ENCODE results near the gene ARFRP1. TPM values are rescaled to one million over a fixed set of nuclear protein-coding genes. Genes with fewer than 3 reads are reported as not detected.
A peak's percentile ranks its signal among the peaks of the same experiment; 100 is the strongest.

ARFRP1 gene
- total RNA-seq, 2 experiments from 2014 or later = 41.7 to 44.2 TPM

DNA sequence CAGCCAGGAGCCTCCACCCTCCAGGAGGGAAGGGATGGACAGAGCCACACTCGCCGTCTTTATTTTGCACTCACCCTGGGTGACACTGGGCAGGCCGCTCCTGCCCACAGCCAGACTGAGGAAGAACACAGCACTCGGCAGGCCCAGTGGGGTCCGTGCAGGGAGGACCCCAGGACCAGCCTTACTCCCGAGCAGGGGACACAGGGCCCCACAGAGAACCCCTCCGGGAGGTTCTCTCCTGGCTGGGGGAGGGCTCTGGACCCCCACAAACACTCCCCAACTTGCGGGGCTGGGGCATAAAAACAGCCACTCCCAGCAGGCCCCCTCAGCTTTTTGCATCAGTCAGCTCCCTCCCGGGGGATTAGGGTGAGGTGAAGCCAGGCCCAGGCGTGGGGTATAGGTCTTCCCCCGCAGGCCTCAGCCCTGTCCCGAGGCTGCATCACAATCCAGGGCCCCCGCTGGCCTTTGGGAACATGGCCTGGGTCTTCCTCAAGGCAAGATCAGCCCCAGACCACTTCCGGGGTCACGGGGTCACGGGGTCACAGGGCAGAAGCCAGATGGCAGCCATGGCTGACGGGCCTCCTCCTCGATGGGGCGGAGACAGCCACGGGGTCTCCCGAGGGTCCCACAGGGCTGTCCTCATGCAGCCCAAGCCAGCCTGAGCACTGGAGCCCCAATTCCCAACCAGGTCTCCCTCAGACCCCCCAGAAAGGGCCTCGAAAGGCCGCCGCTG is 8.1 kb downstream of the ARFRP1 start:
- ChIA-PET POLR2A (interaction anchor here (0.7 to 2.7 kb wide), 7 partner anchors 8 to 281 kb away, joined by 3 to 16 read pairs (median 4); partner anchors contain the start of genes ARFRP1, LIME1, PRPF6 and ZGPAT), CTCF (interaction anchor here (1.2 kb wide), 1 partner anchor 165 kb away, joined by 3 read pairs; no protein-coding TSS in a partner anchor)
- intact Hi-C loops (cut with micrococcal nuclease) = loop anchor here (10.0 kb wide), 1 partner anchor 165 kb away; the partner anchor contains the start of genes ABHD16B and TPD52L2
- H3K36me3 Mint-ChIP-seq (ENCODE audit: low read depth) = peaks cover 2% of the 10 kb centered on the region
- no peaks in the 10 kb centered on the region for H3K9me3 Mint-ChIP-seq
- TF ChIP-seq, protein P1, sequence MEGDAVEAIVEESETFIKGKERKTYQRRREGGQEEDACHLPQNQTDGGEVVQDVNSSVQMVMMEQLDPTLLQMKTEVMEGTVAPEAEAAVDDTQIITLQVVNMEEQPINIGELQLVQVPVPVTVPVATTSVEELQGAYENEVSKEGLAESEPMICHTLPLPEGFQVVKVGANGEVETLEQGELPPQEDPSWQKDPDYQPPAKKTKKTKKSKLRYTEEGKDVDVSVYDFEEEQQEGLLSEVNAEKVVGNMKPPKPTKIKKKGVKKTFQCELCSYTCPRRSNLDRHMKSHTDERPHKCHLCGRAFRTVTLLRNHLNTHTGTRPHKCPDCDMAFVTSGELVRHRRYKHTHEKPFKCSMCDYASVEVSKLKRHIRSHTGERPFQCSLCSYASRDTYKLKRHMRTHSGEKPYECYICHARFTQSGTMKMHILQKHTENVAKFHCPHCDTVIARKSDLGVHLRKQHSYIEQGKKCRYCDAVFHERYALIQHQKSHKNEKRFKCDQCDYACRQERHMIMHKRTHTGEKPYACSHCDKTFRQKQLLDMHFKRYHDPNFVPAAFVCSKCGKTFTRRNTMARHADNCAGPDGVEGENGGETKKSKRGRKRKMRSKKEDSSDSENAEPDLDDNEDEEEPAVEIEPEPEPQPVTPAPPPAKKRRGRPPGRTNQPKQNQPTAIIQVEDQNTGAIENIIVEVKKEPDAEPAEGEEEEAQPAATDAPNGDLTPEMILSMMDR (IDR thresholded peaks at IDR 0.05) = no peak
- no peak for ATAC-seq
- DNase-seq = no peak
- H3K4me3 Mint-ChIP-seq = no peak overlapping the region
- H3K27ac Mint-ChIP-seq = peak overlapping the region; percentile 67
- H3K4me1 Mint-ChIP-seq (ENCODE audit: low read depth) = peaks cover 23% of the 10 kb centered on the region
- no peaks in the 10 kb centered on the region for H3K27me3 Mint-ChIP-seq

DNA sequence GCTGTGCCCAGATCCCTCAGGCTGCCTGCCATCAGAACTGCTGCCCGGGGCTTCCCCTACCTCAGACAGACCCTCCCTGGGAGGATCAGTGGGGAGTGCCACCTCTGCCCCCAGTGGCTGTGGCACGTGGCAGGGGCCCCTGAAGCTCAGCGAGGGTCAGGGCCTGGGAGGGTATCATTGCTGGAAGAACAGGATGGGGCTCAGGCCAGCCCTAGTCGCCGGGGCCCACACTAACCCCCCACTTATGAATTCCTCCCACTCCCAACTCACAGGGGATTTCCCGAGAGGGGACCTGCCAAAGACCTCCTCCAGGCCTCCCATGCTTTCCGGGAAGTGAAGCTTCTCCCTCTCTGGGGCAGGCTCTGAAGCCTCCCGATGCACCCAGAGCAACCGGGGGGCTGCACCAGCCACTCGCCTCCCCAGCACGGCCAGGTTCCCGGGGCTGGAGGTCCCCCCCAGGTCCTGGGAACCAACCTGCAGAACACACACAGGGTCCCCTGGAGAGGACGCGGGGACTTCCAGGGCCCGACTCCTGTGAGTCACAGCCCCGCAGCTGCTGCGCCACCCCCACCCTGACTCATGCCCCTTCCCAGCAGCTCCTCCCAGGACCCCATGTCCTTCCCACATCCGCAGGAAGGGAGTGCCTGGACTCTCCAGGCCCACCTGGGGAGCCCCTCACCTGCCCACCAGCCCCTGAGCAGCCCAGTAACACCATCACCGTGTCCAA is 8.9 kb downstream of the ARFRP1 start:
- ChIA-PET CTCF (interaction anchor here (1.0 to 1.2 kb wide), 2 partner anchors 8 to 166 kb away, joined by 3 to 4 read pairs; no protein-coding TSS in a partner anchor), POLR2A (interaction anchor here (0.7 to 2.7 kb wide), 8 partner anchors 9 to 282 kb away, joined by 3 to 16 read pairs (median 4); partner anchors contain the start of genes ARFRP1, LIME1, PRPF6 and ZGPAT)
- ATAC-seq = peak; percentile 55
- peak overlapping the region; percentile 67 for H3K27ac Mint-ChIP-seq
- no peaks in the 10 kb centered on the region for H3K9me3 Mint-ChIP-seq
- peaks cover 23% of the 10 kb centered on the region for H3K4me1 Mint-ChIP-seq (ENCODE audit: low read depth)
- intact Hi-C loops (cut with micrococcal nuclease) = no loop called here
- TF ChIP-seq, protein P1 (IDR thresholded peaks at IDR 0.05) = no peak
- H3K27me3 Mint-ChIP-seq = no peaks in the 10 kb centered on the region
- H3K36me3 Mint-ChIP-seq (ENCODE audit: low read depth) = peaks cover 7% of the 10 kb centered on the region
- DNase-seq = peak; percentile 72
- H3K4me3 Mint-ChIP-seq = no peak overlapping the region

DNA sequence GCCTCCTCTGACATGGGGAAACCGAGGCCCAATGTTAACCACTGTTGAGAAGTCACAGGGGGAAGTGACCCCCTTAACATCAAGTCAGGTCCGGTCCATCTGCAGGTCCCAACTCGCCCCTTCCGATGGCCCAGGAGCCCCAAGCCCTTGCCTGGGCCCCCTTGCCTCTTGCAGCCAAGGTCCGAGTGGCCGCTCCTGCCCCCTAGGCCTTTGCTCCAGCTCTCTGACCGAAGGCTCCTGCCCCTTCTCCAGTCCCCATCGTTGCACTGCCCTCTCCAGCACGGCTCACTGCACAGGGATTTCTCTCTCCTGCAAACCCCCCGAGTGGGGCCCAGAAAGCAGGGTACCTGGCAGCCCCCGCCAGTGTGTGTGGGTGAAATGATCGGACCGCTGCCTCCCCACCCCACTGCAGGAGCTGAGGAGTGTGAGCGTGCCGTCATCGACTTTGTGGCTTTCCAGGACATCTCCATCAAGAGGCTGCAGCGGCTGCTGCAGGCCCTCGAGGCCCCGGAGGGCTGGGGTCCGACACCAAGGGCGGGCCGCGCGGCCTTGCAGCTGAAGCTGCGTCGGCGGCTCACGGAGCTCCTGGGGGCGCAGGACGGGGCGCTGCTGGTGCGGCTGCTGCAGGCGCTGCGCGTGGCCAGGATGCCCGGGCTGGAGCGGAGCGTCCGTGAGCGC is 9.8 kb downstream of the ARFRP1 start:
- ATAC-seq = no peak
- intact Hi-C loops (cut with micrococcal nuclease) = no loop called here
- DNase-seq = no peak
- POLR2A ChIA-PET = interaction anchor here (0.8 to 2.7 kb wide), 8 partner anchors 9 to 160 kb away, joined by 3 to 16 read pairs (median 6); partner anchors contain the start of genes ARFRP1, LIME1 and ZGPAT
- Mint-ChIP-seq H3K27me3 (no peaks in the 10 kb centered on the region), H3K36me3 (ENCODE audit: low read depth) (peaks cover 11% of the 10 kb centered on the region), H3K9me3 (no peaks in the 10 kb centered on the region), H3K4me1 (ENCODE audit: low read depth) (peaks cover 26% of the 10 kb centered on the region), H3K4me3 (no peak overlapping the region), H3K27ac (no peak overlapping the region)
- CTCF ChIA-PET = interaction anchor here (0.6 to 1.3 kb wide), 4 partner anchors 9 to 167 kb away, joined by 3 to 4 read pairs (median 3); no protein-coding TSS in a partner anchor
- TF ChIP-seq, protein P1 (IDR thresholded peaks at IDR 0.05) = no peak

DNA sequence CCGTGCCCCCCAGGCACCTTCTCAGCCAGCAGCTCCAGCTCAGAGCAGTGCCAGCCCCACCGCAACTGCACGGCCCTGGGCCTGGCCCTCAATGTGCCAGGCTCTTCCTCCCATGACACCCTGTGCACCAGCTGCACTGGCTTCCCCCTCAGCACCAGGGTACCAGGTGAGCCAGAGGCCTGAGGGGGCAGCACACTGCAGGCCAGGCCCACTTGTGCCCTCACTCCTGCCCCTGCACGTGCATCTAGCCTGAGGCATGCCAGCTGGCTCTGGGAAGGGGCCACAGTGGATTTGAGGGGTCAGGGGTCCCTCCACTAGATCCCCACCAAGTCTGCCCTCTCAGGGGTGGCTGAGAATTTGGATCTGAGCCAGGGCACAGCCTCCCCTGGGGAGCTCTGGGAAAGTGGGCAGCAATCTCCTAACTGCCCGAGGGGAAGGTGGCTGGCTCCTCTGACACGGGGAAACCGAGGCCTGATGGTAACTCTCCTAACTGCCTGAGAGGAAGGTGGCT is 10.4 kb downstream of the ARFRP1 start:
- no peaks in the 10 kb centered on the region for H3K27me3 Mint-ChIP-seq
- POLR2A ChIA-PET = interaction anchor here (0.8 to 2.7 kb wide), 6 partner anchors 9 to 159 kb away, joined by 3 to 16 read pairs (median 8); partner anchors contain the start of genes ARFRP1, LIME1 and ZGPAT
- ATAC-seq (no peak), DNase-seq (no peak)
- no peak overlapping the region for H3K4me3 Mint-ChIP-seq
- peaks cover 16% of the 10 kb centered on the region for H3K36me3 Mint-ChIP-seq (ENCODE audit: low read depth)
- H3K4me1 Mint-ChIP-seq (ENCODE audit: low read depth) = peaks cover 26% of the 10 kb centered on the region
- intact Hi-C loops (cut with micrococcal nuclease) = no loop called here
- H3K9me3 Mint-ChIP-seq = no peaks in the 10 kb centered on the region
- CTCF ChIA-PET = interaction anchor here (0.6 to 1.3 kb wide), 2 partner anchors 158 to 160 kb away, joined by 3 read pairs; no protein-coding TSS in a partner anchor
- H3K27ac Mint-ChIP-seq = no peak overlapping the region
- TF ChIP-seq, protein P1 (IDR thresholded peaks at IDR 0.05) = no peak

All from activated CD8-positive, alpha-beta T cell treated with anti-CD3 and anti-CD28 coated beads for 36 hours (primary cell).